ENCODE measurements around the gene NBEA.

DNA sequence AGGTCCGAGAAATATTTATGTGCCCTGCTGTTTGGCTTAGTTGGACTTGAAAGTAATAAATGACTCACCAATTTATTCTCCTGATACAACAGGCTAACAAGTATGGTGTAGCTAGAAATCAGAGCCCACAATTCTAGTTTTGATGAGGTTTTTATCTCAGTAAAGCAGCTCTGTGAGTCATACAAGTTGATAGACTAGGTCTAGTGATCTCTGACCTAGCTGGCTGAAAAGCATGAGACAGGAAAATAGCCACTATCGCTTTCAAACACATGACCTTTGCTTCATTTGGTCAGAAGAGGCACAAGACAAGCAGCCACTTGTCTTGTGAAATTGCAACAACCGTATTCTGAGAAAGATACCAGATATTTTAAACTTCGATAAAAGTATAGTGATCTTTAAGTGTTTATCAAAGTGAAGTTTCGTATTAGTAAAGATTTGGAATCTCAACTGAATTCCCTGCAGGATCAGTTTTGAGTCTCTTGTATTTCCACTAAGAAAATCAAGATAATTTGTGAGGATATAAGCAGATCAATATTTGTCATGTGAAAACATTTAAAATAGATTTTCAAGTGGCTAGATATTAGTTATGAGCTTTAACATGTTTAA lies 407.7 kb downstream of the NBEA start:
- TF ChIP-seq POLR2A (IDR thresholded peaks at IDR 0.05) (no peak), POLR2AphosphoS5 (IDR thresholded peaks at IDR 0.05) (no peak)
- TF ChIP-seq, protein P1, sequence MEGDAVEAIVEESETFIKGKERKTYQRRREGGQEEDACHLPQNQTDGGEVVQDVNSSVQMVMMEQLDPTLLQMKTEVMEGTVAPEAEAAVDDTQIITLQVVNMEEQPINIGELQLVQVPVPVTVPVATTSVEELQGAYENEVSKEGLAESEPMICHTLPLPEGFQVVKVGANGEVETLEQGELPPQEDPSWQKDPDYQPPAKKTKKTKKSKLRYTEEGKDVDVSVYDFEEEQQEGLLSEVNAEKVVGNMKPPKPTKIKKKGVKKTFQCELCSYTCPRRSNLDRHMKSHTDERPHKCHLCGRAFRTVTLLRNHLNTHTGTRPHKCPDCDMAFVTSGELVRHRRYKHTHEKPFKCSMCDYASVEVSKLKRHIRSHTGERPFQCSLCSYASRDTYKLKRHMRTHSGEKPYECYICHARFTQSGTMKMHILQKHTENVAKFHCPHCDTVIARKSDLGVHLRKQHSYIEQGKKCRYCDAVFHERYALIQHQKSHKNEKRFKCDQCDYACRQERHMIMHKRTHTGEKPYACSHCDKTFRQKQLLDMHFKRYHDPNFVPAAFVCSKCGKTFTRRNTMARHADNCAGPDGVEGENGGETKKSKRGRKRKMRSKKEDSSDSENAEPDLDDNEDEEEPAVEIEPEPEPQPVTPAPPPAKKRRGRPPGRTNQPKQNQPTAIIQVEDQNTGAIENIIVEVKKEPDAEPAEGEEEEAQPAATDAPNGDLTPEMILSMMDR (IDR thresholded peaks at IDR 0.05) = no peak

Data from breast epithelium (tissue), 3 donors.